ENCODE results near the gene DKKL1.

The DKKL1 gene

GRCh38 chr19:49348305-49349189 lies 15.1 kb upstream of the DKKL1 start:
- Histone ChIP-seq H3K4me1 (no peaks in the 10 kb centered on the region), H3K4me3 (ENCODE audit: low read depth, low read length) (no peak overlapping the region), H3K36me3 (no peaks in the 10 kb centered on the region), H3K9me3 (no peaks in the 10 kb centered on the region), H3K27me3 (no peaks in the 10 kb centered on the region)
- no peak for TF ChIP-seq CTCF (IDR thresholded peaks at IDR 0.05; ENCODE audit: low read depth, low read length)
- DNase-seq = no peak

GRCh38 chr19:49349567-49349966 lies 14.1 kb upstream of the DKKL1 start:
- no peaks in the 10 kb centered on the region for H3K27me3 ChIP-seq
- no peaks in the 10 kb centered on the region for H3K9me3 ChIP-seq
- TF ChIP-seq CTCF (IDR thresholded peaks at IDR 0.05; ENCODE audit: low read depth, low read length) = no peak
- H3K4me3 ChIP-seq (ENCODE audit: low read depth, low read length) = no peak overlapping the region
- DNase-seq = no peak
- H3K4me1 ChIP-seq = no peaks in the 10 kb centered on the region
- no peaks in the 10 kb centered on the region for H3K36me3 ChIP-seq

- H3K36me3 ChIP-seq = no peaks in the 10 kb centered on the region
Observed at GRCh38 chr19:49355909-49356353, 7.7 kb upstream of the DKKL1 start.

GRCh38 chr19:49356382-49356781 lies 7.3 kb upstream of the DKKL1 start:
- no peaks in the 10 kb centered on the region for H3K9me3 ChIP-seq
- H3K4me3 ChIP-seq (ENCODE audit: low read depth, low read length) = no peak overlapping the region
- no peak for DNase-seq
- peaks cover under 1% of the 10 kb centered on the region; the same call in 1 of the 2 replicates for H3K27me3 ChIP-seq
- no peaks in the 10 kb centered on the region for H3K4me1 ChIP-seq
- no peak for TF ChIP-seq CTCF (IDR thresholded peaks at IDR 0.05; ENCODE audit: low read depth, low read length)
- H3K36me3 ChIP-seq = no peaks in the 10 kb centered on the region

More at GRCh38 chr19:49355909-49356353, 7.7 kb upstream of the DKKL1 start:
- H3K27me3 ChIP-seq = no peaks in the 10 kb centered on the region
- DNase-seq = no peak
- no peak overlapping the region for H3K4me3 ChIP-seq (ENCODE audit: low read depth, low read length)
- no peaks in the 10 kb centered on the region for H3K9me3 ChIP-seq
- TF ChIP-seq CTCF (IDR thresholded peaks at IDR 0.05; ENCODE audit: low read depth, low read length) = no peak
- no peaks in the 10 kb centered on the region for H3K4me1 ChIP-seq

- no peaks in the 10 kb centered on the region for H3K36me3 ChIP-seq
- no peak for DNase-seq
- no peaks in the 10 kb centered on the region for H3K4me1 ChIP-seq
- H3K4me3 ChIP-seq (ENCODE audit: low read depth, low read length) = no peak overlapping the region
- H3K9me3 ChIP-seq = no peaks in the 10 kb centered on the region
- H3K27me3 ChIP-seq = peaks cover 7% of the 10 kb centered on the region
- TF ChIP-seq CTCF (IDR thresholded peaks at IDR 0.05; ENCODE audit: low read depth, low read length) = no peak
Observed at GRCh38 chr19:49357186-49357585, 6.5 kb upstream of the DKKL1 start.

Data from BE2C (cell line).